ENCODE measurements around the gene TMEM35B. TPM values are rescaled to one million over a fixed set of nuclear protein-coding genes. Genes with fewer than 3 reads are reported as not detected.
A peak's percentile ranks its signal among the peaks of the same experiment; 100 is the strongest.

Gene TMEM35B
- total RNA-seq = 31.3 and 36.0 TPM in 2 replicates
- polyA plus RNA-seq = 33.1 and 45.0 TPM in 2 replicates
- polyA plus RNA-seq (2012) = 28.7 and 39.7 TPM in 2 replicates
- 4.6 and 14.4 TPM in 2 replicates for polyA minus RNA-seq (ENCODE audit: low replicate concordance)

DNA sequence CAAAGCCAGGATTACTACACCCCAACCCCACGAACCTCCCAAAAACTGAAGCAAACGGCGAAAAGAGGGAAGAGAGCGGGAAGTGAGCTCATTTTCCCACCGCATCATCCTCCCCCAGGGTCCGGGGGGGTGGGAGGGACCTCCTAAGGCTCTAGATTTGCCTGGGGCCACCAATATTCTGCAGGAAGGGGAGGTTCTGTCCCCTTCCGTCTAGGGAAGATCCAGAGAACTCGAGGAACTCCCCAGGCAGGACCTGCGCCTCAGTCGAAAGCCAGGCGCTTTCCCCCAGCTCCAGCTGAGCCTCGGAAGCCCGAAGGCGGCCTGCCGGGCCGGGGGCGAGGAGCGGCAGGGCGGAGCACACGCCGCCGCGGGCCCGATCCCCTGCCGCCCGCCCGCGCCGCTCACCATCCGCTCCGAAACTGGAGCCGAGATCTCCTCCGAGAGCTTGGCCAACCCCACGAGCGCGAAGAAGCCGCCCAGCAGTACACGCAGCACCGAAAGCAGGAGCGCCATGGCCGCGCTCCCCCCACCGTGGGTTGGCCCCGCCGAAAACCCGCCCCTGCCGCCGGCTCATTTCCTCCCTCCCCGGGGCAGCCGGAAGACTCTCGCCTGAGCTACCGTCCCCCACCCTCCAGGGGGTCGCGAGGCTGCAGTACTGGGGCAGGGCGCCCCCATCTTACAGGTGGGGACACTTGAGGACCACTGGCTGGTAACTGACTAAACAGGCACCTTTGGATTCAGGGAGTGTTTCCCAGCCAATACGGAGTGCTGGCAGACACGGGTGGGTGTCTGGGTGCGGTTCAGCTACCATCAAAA lies at the start of gene TMEM35B:
TSS of gene TMEM35B (minus strand) at position 555 of the 816 bp plus-strand sequence. CDS start at position 513, 42 bp downstream.
- Histone ChIP-seq H3K27ac (ENCODE audit: insufficient read depth, low read length) (peak within 1 kb of the TSS; percentile 80), H4K20me1 (ENCODE audit: control insufficient read depth, extremely low read depth, insufficient read depth, low read length) (no peaks in the 10 kb centered on the region), H3K4me1 (ENCODE audit: control insufficient read depth, extremely low read depth, insufficient read depth, low read length) (peaks cover 5% of the 10 kb centered on the region), H3K36me3 (ENCODE audit: control insufficient read depth, insufficient read depth, low read length) (peaks cover 4% of the 10 kb centered on the region), H3K4me2 (ENCODE audit: extremely low read depth, insufficient read depth, low read length) (peak within 1 kb of the TSS; percentile 96), H3K79me2 (ENCODE audit: control insufficient read depth, insufficient read depth, low read length) (peaks cover 15% of the 10 kb centered on the region), H2AFZ (ENCODE audit: low read length) (peak within 1 kb of the TSS; percentile 89), H3K9ac (ENCODE audit: insufficient read depth, low read length) (peak within 1 kb of the TSS; percentile 81), H3K27me3 (ENCODE audit: control insufficient read depth, insufficient read depth, low read length) (no peaks in the 10 kb centered on the region), H3K4me3 (replicated peaks in 1 of 4; ENCODE audit: control extremely low read depth in 1 of 4, insufficient read depth in 1 of 4, low read depth in 3 of 4, low read length in 4 of 4) (peak within 1 kb of the TSS; percentile 55 to 87 (median 71)), H3K9me3 (ENCODE audit: control insufficient read depth, insufficient read depth, low read depth, low read length) (no peaks in the 10 kb centered on the region)
- peak; percentile 47 to 61 for DNase-seq (ENCODE audit: low read depth in 2 of 2)
- no peak for TF ChIP-seq EZH2 (IDR thresholded peaks at IDR 0.05; ENCODE audit: low read length, missing control alignments)
- TF ChIP-seq, protein P1, sequence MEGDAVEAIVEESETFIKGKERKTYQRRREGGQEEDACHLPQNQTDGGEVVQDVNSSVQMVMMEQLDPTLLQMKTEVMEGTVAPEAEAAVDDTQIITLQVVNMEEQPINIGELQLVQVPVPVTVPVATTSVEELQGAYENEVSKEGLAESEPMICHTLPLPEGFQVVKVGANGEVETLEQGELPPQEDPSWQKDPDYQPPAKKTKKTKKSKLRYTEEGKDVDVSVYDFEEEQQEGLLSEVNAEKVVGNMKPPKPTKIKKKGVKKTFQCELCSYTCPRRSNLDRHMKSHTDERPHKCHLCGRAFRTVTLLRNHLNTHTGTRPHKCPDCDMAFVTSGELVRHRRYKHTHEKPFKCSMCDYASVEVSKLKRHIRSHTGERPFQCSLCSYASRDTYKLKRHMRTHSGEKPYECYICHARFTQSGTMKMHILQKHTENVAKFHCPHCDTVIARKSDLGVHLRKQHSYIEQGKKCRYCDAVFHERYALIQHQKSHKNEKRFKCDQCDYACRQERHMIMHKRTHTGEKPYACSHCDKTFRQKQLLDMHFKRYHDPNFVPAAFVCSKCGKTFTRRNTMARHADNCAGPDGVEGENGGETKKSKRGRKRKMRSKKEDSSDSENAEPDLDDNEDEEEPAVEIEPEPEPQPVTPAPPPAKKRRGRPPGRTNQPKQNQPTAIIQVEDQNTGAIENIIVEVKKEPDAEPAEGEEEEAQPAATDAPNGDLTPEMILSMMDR (conservative IDR thresholded peaks at IDR 0.05 in 1 of 2, IDR thresholded peaks at IDR 0.05 in 1 of 2; ENCODE audit: low read depth in 1 of 2, low read length in 2 of 2) = no peak

DNA sequence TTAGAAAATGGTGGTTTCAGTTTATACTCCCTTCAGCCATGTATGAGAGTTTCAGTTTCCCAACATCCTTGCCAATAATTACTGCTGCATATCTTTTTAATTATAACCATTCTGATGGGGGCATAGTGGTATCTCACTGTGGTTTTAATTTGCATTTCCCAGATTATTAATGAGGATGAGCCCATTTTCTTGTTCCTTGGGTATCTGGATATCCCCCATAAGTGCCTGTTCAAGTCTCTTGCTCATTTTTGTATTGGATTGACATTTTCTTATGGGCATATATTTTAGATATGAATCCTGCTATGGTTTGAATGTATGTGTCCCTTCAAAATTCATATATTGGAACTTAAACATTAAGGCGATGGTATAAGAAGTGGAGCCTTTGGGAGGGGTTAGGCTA lies 48.2 kb upstream of the TMEM35B start:
- no peaks in the 10 kb centered on the region for H3K36me3 ChIP-seq (ENCODE audit: control insufficient read depth, insufficient read depth, low read length)
- DNase-seq (ENCODE audit: low read depth in 2 of 2) = no peak
- H3K27me3 ChIP-seq (ENCODE audit: control insufficient read depth, insufficient read depth, low read length) = no peaks in the 10 kb centered on the region
- H3K27ac ChIP-seq (ENCODE audit: insufficient read depth, low read length) = no peak overlapping the region
- TF ChIP-seq, protein P1 (conservative IDR thresholded peaks at IDR 0.05 in 1 of 2, IDR thresholded peaks at IDR 0.05 in 1 of 2; ENCODE audit: low read depth in 1 of 2, low read length in 2 of 2) = no peak
- TF ChIP-seq EZH2 (IDR thresholded peaks at IDR 0.05; ENCODE audit: low read length, missing control alignments) = no peak
- H2AFZ ChIP-seq (ENCODE audit: low read length) = no peak overlapping the region
- no peaks in the 10 kb centered on the region for H3K9me3 ChIP-seq (ENCODE audit: control insufficient read depth, insufficient read depth, low read depth, low read length)
- H3K9ac ChIP-seq (ENCODE audit: insufficient read depth, low read length) = no peak overlapping the region
- H4K20me1 ChIP-seq (ENCODE audit: control insufficient read depth, extremely low read depth, insufficient read depth, low read length) = no peaks in the 10 kb centered on the region
- H3K79me2 ChIP-seq (ENCODE audit: control insufficient read depth, insufficient read depth, low read length) = peaks cover 18% of the 10 kb centered on the region
- peaks cover 2% of the 10 kb centered on the region for H3K4me1 ChIP-seq (ENCODE audit: control insufficient read depth, extremely low read depth, insufficient read depth, low read length)
- no peak overlapping the region for H3K4me3 ChIP-seq (replicated peaks in 1 of 4; ENCODE audit: control extremely low read depth in 1 of 4, insufficient read depth in 1 of 4, low read depth in 3 of 4, low read length in 4 of 4)
- H3K4me2 ChIP-seq (ENCODE audit: extremely low read depth, insufficient read depth, low read length) = no peak overlapping the region

DNA sequence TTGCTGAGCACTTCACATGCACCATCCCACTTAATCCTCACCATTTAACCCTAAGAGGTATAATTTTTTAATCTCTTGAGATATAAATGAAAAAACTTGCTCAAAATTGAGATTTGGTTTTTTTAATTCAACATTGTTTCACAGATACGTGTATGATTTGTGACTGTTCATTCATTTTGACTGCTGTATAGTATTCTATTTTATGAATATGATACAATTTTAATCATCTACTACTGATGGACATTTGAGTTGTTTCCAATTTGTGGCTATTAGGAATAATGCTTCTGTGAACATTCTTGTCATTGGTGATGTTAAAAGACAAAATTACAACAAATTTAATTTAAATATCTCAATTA lies 47.2 kb upstream of the TMEM35B start:
- Histone ChIP-seq H3K9me3 (ENCODE audit: control insufficient read depth, insufficient read depth, low read depth, low read length) (no peaks in the 10 kb centered on the region), H2AFZ (ENCODE audit: low read length) (peak overlapping the region; percentile 68), H3K27ac (ENCODE audit: insufficient read depth, low read length) (no peak overlapping the region), H3K79me2 (ENCODE audit: control insufficient read depth, insufficient read depth, low read length) (peaks cover 19% of the 10 kb centered on the region), H3K9ac (ENCODE audit: insufficient read depth, low read length) (no peak overlapping the region), H3K4me2 (ENCODE audit: extremely low read depth, insufficient read depth, low read length) (peak overlapping the region; percentile 33), H3K27me3 (ENCODE audit: control insufficient read depth, insufficient read depth, low read length) (no peaks in the 10 kb centered on the region), H3K36me3 (ENCODE audit: control insufficient read depth, insufficient read depth, low read length) (peaks cover 1% of the 10 kb centered on the region), H3K4me1 (ENCODE audit: control insufficient read depth, extremely low read depth, insufficient read depth, low read length) (peaks cover 2% of the 10 kb centered on the region), H4K20me1 (ENCODE audit: control insufficient read depth, extremely low read depth, insufficient read depth, low read length) (no peaks in the 10 kb centered on the region), H3K4me3 (replicated peaks in 1 of 4; ENCODE audit: control extremely low read depth in 1 of 4, insufficient read depth in 1 of 4, low read depth in 3 of 4, low read length in 4 of 4) (peak overlapping the region in 3 of 4 experiments; percentile 22 to 93 (median 92))
- DNase-seq (ENCODE audit: low read depth in 2 of 2) = no peak
- no peak for TF ChIP-seq EZH2 (IDR thresholded peaks at IDR 0.05; ENCODE audit: low read length, missing control alignments)
- TF ChIP-seq, protein P1 (conservative IDR thresholded peaks at IDR 0.05 in 1 of 2, IDR thresholded peaks at IDR 0.05 in 1 of 2; ENCODE audit: low read depth in 1 of 2, low read length in 2 of 2) = no peak
